MV-4-11 (cell line): ENCODE data around the gene PLP2.
"Not testable (repeated sequence)": the region's sequence is repeated elsewhere in the genome, so short reads cannot be mapped to it uniquely, and the experiment has no call there.

Source experiments
- DNase-seq: peaks from one replicate; lab custom pipeline; 2025; lab: John Stamatoyannopoulos, UW

PLP2 gene

GRCh38 chrX:49163555-49164419, 7.9 kb upstream of the PLP2 start:
- DNase-seq = peak; percentile 89

DNA sequence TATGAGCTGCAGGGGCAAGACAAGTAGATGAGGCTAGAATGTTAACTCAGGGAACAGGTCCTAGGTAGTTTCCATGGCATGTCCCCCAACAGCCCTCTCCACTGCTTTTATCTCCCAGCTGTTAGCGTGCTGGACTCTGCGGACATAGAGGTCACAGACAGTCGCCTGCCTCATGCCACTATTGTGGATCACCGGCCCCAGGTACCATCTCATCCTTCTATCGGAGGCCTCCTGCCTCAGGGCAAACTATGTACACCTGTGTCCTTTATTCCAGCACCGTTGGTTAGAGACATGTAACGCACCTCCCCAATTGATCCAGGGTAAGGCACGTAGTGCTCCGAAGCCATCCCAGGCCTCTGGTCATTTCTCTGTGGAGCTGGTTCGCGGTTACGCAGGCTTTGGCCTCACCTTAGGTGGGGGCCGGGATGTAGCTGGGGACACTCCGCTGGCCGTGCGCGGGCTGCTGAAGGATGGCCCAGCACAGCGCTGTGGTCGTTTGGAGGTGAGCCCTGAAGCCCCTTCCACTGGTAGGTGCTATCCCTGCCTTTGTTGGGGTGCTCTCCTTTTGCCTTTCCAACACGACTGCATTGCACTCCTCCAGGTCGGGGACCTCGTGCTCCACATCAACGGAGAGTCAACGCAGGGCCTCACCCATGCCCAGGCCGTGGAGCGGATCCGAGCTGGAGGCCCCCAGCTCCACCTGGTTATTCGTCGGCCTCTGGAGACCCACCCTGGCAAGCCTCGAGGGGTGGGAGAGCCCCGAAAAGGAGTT, 6.9 kb upstream of the PLP2 start:
- DNase-seq = no peak

GRCh38 chrX:49165901-49166881, 5.5 kb upstream of the PLP2 start:
- DNase-seq = peak; percentile 88

DNA sequence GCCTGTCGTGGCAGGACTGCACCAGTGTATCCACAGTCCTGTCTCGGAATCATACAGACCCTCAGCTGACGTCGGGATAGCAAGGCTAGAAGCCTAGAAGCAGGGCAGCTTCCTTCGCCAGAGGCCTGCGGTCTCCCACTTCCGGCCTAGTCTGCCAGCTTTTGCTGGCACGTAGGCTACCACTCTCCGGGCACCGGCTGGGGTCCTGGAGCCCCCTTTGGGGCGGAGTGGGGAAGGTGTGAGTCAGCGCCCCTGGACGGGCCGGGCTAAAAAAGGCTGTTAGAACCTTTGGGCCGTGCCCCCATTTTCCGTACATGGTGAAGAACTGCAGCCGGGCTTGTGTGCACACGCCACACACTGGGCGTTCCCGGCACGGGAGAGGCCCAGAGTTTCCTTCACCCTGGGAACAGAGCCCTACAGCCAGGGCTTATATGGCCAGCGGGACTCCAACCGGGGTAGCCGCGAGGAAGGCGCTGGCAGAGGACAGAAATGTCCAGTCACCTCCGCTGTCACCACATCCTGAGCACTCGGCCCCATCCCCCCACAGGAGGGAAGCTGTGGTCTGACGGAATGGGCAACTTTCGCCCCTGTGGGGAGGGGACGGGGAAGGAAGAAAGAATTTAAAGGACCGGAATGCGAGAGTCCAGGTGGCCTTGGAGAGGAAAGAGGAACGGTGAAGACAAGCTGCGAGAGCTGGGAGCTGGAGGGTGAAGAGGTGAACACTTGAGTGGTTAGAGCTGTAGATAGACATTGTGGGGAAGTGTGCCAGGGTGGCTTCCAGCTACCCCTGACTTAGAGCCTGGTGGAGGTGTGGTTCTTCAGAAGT, 4.6 kb upstream of the PLP2 start:
- peak; percentile 90 for DNase-seq

- no peak for DNase-seq
Measured at GRCh38 chrX:49167740-49168108, 4.0 kb upstream of the PLP2 start.

GRCh38 chrX:49172280-49172780, 632 bp downstream of the PLP2 start:
- DNase-seq = peak; percentile 71

DNA sequence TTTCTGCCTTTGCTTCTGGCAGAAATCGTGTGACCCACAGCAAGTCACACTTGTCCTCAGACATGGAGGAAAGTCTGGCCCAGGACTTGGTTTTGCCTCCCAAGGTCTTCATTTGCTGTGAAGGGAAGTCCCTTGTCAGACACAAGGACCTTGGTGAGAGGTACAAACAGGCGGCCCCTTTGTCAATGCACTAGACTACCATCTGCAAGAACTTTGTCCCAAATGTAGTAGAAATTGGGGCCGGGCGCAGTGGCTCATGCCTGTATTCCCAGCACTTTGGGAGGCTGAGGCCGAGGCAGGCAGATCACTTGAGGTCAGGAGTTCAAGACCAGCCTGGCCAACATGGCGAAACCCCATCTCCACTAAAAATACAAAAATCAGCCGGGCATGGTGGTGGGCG, 1.8 kb downstream of the PLP2 start:
- not testable (repeated sequence) for DNase-seq

GRCh38 chrX:49174723-49175122, 3.0 kb downstream of the PLP2 start:
- no peak for DNase-seq

- no peak for DNase-seq
Measured at GRCh38 chrX:49175435-49176274, 4.0 kb downstream of the PLP2 start.

DNA sequence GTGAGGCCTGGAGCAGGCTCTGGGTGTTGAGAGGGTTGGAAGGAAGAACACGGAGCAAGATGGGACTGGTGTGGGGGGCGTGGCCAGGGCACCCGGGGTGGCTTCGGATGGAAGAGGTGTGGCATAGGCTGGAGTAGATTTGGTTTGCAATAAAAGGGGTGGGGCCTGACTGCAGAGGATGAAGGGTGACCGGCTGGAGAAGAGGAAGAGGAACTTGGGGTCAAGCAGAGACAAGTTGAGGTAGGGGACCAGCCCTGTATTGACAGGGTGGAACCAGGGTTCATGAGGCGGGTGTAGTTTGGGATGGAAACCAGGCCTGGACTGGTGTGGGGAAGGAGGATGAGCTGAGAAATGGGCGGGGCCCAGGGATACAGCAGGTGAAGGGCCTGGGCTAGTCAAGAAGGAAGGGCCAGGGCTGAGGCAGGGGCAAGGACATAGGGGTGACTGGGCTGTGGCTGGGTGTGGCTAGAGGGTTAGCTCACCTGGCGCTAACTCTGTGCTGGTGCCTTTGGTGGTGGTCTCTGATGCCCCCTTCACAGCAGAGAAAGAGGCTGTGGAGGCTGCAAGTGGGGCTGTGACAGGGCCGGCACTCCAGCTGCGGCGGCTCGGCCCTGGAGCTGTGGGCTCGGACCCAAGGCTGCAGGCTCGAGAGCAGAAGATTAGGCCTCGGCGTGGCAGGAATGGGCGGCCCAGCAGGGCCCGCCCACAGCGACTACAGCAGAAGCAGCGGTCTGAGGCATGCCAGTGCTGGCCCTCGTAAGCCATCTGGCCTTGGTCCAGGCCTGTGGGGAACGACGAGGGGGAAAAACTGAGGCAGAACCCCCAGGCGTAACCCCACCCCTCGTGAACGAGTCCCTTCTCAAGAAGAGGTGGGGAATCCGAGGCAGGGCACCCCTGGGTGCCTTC, 5.0 kb downstream of the PLP2 start:
- DNase-seq = peak; percentile 83

- no peak for DNase-seq
Measured at GRCh38 chrX:49177338-49177833, 5.7 kb downstream of the PLP2 start.

DNA sequence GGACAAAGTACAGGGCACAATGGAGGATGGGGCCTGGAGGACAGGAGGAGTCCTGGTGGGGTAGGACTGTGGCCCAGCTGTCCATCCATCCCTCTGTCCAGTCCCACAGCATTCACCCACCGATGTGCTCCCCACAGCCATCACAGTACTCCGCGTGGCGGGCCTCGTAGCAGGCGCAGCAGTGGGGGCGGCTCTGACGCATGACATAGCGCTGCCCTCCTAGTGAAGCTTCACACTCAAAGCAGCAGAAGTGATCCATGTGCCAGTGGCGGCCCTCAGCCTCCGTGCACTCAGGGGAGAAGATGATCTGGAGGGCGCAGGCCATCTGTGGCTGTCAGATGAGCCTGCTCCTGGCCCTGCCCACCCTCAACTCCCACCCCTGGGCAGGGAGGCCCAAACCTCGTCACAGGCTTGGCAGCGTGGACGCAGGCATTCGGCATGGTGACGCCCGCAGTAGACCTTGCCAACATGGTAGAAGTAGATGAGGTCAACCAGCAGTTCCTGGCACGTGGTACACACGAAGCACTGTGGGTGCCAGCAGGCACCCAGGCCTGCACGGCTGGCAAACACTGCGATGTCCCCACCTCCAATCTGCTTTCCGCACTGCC, 6.3 kb downstream of the PLP2 start:
- no peak for DNase-seq

DNA sequence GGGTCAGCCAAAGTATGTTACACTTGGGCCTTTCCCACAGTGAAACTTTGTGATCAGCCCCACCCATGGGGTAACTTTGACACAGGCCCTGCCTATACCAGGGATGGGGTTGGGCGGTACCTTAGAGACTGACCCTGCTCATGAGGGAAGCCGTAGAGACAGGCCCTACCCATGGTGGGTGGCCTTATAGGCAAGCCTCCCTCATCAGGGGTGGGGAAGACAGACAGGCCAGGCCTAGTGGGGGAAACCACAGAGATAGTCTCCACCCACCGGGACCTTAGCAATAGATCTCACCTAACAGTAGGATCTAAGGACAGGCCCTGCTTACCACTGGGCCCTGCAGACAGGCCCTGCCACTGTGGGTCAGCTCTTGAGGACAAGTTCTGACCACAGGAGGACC, 6.8 kb downstream of the PLP2 start:
- DNase-seq = no peak

DNA sequence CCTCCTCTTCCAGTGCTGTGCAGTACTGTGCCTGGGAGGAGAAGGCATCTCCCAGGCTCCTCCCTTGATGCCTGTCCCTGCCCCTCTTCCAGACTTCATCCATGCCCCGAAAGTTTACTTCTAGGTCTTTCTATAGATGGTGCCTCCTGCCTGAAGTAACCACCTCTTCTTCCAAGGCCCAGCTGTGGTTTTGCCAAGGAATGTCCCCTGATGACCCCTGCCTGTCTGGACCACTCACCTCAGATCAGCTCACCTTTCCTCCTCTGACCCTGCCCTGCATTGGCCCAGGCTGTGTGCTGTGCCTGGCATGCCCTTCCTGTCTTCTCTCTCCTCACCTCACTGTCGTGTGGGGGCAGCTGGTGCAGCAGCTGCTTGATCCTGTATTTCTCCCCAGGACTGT, 7.7 kb downstream of the PLP2 start:
- no peak for DNase-seq

DNA sequence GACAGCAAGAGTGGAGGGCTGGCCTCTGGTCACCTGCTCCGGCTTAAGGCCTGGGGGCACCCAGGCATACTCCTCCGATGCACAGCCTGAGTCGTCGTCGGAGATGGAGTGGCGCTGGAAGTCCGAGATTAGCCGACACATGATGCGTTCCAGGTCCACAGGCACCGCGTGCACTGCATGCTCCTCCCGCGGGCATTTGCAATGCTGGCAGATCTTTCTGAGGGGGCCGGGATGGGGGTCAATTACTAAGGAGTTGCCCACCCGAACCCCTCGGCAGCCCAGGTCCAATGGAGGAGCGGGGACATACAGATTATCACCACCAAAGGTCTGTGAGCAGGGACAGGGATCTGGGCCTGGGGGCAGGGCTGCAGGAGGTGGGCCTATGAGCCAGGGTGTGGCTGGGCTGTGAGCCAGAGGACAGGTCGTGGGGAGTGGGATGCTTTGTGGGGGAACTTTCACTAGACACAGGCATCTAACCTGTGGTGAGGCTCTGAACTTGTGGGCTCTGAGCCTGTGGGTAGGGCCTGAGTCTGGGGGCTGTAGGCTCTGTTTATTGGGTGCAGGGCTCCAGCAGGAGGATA, 12.1 kb downstream of the PLP2 start:
- DNase-seq = no peak

DNA sequence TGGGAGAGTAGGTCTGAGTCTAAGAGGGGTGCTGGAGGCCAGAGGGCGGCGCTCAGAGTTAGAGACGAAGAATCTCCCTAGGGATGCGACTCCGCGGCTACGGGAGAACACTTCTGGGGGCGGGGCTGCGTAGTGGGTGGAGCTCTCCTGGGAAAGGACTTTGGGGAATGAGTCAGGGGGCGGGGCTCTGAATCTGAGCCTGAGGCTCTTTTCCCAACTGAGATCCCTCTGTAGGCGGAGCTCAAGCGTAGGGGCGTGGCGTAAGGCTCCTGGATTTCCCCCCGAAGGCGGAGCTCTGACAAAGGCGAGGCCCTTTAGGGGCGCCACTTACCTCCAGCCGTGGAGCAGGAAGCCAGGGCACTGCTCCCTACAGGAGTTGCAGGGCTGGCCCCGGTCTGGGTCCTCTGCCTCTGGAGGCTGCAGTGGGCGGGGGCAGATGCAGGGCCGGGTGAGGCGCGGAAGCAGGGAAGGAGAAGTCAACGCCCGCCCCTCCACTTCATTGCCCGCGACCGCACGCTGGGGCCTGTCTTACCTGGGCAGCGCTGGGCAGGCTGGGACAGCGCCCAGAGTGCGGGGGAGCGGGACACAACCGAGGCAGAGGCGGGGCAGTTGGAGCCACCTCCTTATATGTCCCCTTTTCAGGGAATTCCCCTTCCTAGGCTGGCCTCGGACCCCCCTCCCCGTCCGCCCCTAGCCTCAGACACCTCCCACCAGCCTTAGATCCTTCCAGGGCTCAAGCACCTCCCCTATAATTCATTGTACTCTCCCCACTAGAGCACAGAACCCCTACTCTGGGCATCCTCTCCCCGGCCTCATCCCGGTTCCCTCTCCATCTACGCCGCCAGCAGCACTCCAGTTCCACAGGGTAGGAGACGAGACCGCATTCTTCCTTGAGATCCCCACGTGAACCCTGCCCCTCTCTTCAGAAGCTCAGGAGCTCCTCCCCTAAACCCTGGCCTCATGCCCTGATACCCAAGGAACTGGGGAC, 12.9 kb downstream of the PLP2 start:
- no peak for DNase-seq
